HCT116 (cell line): Measurements from ENCODE around the gene LEMD1. TPM values are rescaled to one million over a fixed set of nuclear protein-coding genes. Genes with fewer than 3 reads are reported as not detected.

Source experiments
- ATAC-seq: fragments of 200-7000 bp; cut with Tn5 transposase; 2 replicates; pipeline ENCODE4 v1.9.1; 2020; ENCODE audit warnings: mild to moderate bottlenecking, moderate library complexity
- BruUV-seq: library from RNA; stranded (reverse); fragments of 400-500 nt; replicated peaks from 2 replicates; lab custom pipeline; 2021; lab: Mats Ljungman, UMichigan
- CTCF ChIA-PET: fragments of 300-600 bp; sonication (Branson Sonifier 250); formaldehyde crosslinking; loops from one replicate; lab custom pipeline; 2021; ENCODE audit warnings: antibody characterized with exemption; lab: Charles Lee
- POLR2A ChIA-PET: fragments of 300-600, 350-600 bp; sonication (Branson Sonifier 250); formaldehyde crosslinking; loops from one replicate; lab custom pipeline; 2021; ENCODE audit warnings: antibody characterized with exemption; lab: Charles Lee
- RAD21 ChIA-PET, 2 experiments: fragments of 300-600 bp; sonication (Branson Sonifier 250); formaldehyde crosslinking; loops; one replicate each; lab custom pipeline; 2023; ENCODE audit warnings: low total read pairs in 2 of 2; ENCODE audit not compliant: uncharacterized antibody in 2 of 2, unreplicated experiment in 2 of 2, low non-redundant PET in 1 of 2; lab: Charles Lee
- DNase-seq: peaks from one replicate; pipeline ENCODE4 v3.0.0-alpha.2; 2010; ENCODE audit warnings: low read depth, low spot score
- H2AFZ ChIP-seq: fragments of 200-600 bp; shearing (Covaris generic), sonication (generic); 2 replicates; pipeline ENCODE4 v1.6.1; 2017; ENCODE audit warnings: low read depth, mixed run types, mixed read lengths, antibody characterized with exemption, low read length; ENCODE audit not compliant: poor library complexity, severe bottlenecking
- H3K27ac ChIP-seq: 2 replicates; pipeline ENCODE4 v1.5.1; 2012; ENCODE audit warnings: low read depth, low read length
- H3K27me3 ChIP-seq: fragments of 200-600 bp; sonication (generic); 2 replicates; pipeline ENCODE4 v1.6.1; 2016; ENCODE audit warnings: mixed run types, low read length, mixed read lengths; ENCODE audit not compliant: insufficient read depth
- H3K36me3 ChIP-seq, 2 experiments: fragments of 200-500 bp in 1 of 2; fragments of 200-600 bp in 1 of 2; sonication (Bioruptor generic) in 1 of 2; sonication (generic) in 1 of 2; 2 replicates each; pipeline versions ENCODE4 v1.5.1 to v1.6.1; 2014 to 2016; ENCODE audit warnings: low read length in 2 of 2, inconsistent platforms in 1 of 2, mixed read lengths in 1 of 2, mixed run types in 1 of 2; ENCODE audit not compliant: insufficient read depth in 2 of 2, control insufficient read depth in 1 of 2
- H3K4me1 ChIP-seq, 2 experiments: fragments of 200-600 bp in 1 of 2; sonication (generic) in 1 of 2; 2 replicates each; pipeline versions ENCODE4 v1.5.1 to v1.6.1; 2012 to 2017; ENCODE audit warnings: low read length in 2 of 2, inconsistent platforms in 1 of 2, mild to moderate bottlenecking in 1 of 2, mixed read lengths in 1 of 2, mixed run types in 1 of 2, moderate library complexity in 1 of 2; ENCODE audit not compliant: insufficient read depth in 2 of 2, control insufficient read depth in 1 of 2
- H3K4me2 ChIP-seq: fragments of 200-600 bp; sonication (generic); 2 replicates; pipeline ENCODE4 v1.6.1; 2017; ENCODE audit warnings: mixed run types, low read length, mixed read lengths
- H3K4me3 ChIP-seq, 2 experiments: fragments of 200-600 bp in 1 of 2; sonication (generic) in 1 of 2; replicated peaks in 1 of 2; 2 replicates each; pipeline ENCODE4 v1.5.1; 2011 to 2016; ENCODE audit warnings: low read length in 2 of 2, control low read depth in 1 of 2, low read depth in 1 of 2, mild to moderate bottlenecking in 1 of 2, mixed read lengths in 1 of 2, mixed run types in 1 of 2
- H3K79me2 ChIP-seq: fragments of 200-600 bp; sonication (generic); 2 replicates; pipeline ENCODE4 v1.6.1; 2017; ENCODE audit warnings: mild to moderate bottlenecking, mixed run types, low read length, moderate library complexity, mixed read lengths; ENCODE audit not compliant: insufficient read depth
- H3K9ac ChIP-seq: fragments of 200-600 bp; sonication (generic); 2 replicates; pipeline ENCODE4 v1.6.1; 2016; ENCODE audit warnings: low read length, mixed read lengths
- H3K9me2 ChIP-seq: fragments of 200-600 bp; sonication (generic), shearing (Covaris generic); 2 replicates; pipeline ENCODE4 v1.6.1; 2017; ENCODE audit warnings: mixed run types, mild to moderate bottlenecking, moderate library complexity; ENCODE audit not compliant: insufficient read depth
- H3K9me3 ChIP-seq, 2 experiments: fragments of 200-500 bp in 1 of 2; fragments of 200-600 bp in 1 of 2; sonication (Bioruptor generic) in 1 of 2; sonication (generic) in 1 of 2; 2 replicates each; pipeline ENCODE4 v1.6.1; 2014 to 2017; ENCODE audit warnings: low read length in 2 of 2, mixed read lengths in 2 of 2, inconsistent platforms in 1 of 2, low read depth in 1 of 2, mild to moderate bottlenecking in 1 of 2, mixed run types in 1 of 2, moderate library complexity in 1 of 2; ENCODE audit not compliant: control insufficient read depth in 1 of 2, insufficient read depth in 1 of 2
- H4K20me1 ChIP-seq: fragments of 200-600 bp; sonication (generic), shearing (Covaris generic); 2 replicates; pipeline ENCODE4 v1.6.1; 2017; ENCODE audit warnings: mixed run types, mild to moderate bottlenecking, moderate library complexity; ENCODE audit not compliant: insufficient read depth
- CEBPB ChIP-seq: IDR thresholded peaks from 2 replicates; pipeline ENCODE4 v1.6.1; 2012; ENCODE audit warnings: low read depth
- CTCF ChIP-seq, 3 experiments: fragments of 200-600 bp in 1 of 3; sonication (generic) in 1 of 3; IDR thresholded peaks in 2 of 3; conservative IDR thresholded peaks in 1 of 3; 2 replicates each; pipeline ENCODE4 v1.5.1; 2012 to 2017; ENCODE audit warnings: low read depth in 2 of 3, low read length in 2 of 3, antibody characterized with exemption in 1 of 3, borderline replicate concordance in 1 of 3, control low read depth in 1 of 3, mild to moderate bottlenecking in 1 of 3, mixed read lengths in 1 of 3, mixed run types in 1 of 3, moderate library complexity in 1 of 3; ENCODE audit not compliant: insufficient read depth in 1 of 3
- EGR1 ChIP-seq: IDR thresholded peaks from 2 replicates; pipeline ENCODE4 v1.6.1; 2012; ENCODE audit warnings: low read depth
- EZH2phosphoT487 ChIP-seq: fragments of 200-600 bp; IDR thresholded peaks from 2 replicates; pipeline ENCODE4 v1.6.1; 2018; ENCODE audit warnings: antibody characterized with exemption, borderline replicate concordance
- FOSL1 ChIP-seq: IDR thresholded peaks from 2 replicates; pipeline ENCODE4 v1.6.1; 2012; ENCODE audit warnings: low read depth
- MAX ChIP-seq: IDR thresholded peaks from 2 replicates; pipeline ENCODE4 v1.6.1; 2012
- POLR2A ChIP-seq: IDR thresholded peaks from 2 replicates; pipeline ENCODE4 v1.7.0; 2011; ENCODE audit warnings: borderline replicate concordance; ENCODE audit not compliant: insufficient read depth, insufficient read length; ENCODE audit errors: extremely low read depth
- POLR2AphosphoS5 ChIP-seq: IDR thresholded peaks from 2 replicates; pipeline ENCODE4 v1.6.1; 2011; ENCODE audit warnings: mild to moderate bottlenecking, low read depth, low read length, moderate library complexity
- REST ChIP-seq: IDR thresholded peaks from 2 replicates; pipeline ENCODE4 v1.6.1; 2012; ENCODE audit warnings: low read depth
- SRF ChIP-seq: IDR thresholded peaks from 2 replicates; pipeline ENCODE4 v1.6.1; 2012; ENCODE audit warnings: low read depth
- ZBTB33 ChIP-seq: IDR thresholded peaks from 2 replicates; pipeline ENCODE4 v1.6.1; 2011; ENCODE audit warnings: mild to moderate bottlenecking, low read length, moderate library complexity; ENCODE audit not compliant: insufficient replicate concordance; ENCODE audit errors: extremely low read depth
- intact Hi-C: fragments of 100-400 bp; cut with micrococcal nuclease; formaldehyde crosslinking; loops from 2 replicates; pipeline ENCODE4 v1.10.0; 2022
- total RNA-seq: library from RNA; stranded (reverse); gene quantifications from one replicate; pipeline ENCODE4 v1.2.1, GENCODE V29; 2021; ENCODE audit not compliant: unreplicated experiment

LEMD1 gene
- total RNA-seq, 1 experiment from 2014 or later = 11.9 TPM

- no peak for TF ChIP-seq ZBTB33
Observed at GRCh38 chr1:205456383-205456867, 34.6 kb upstream of the LEMD1 start (continued).

GRCh38 chr1:205455581-205456382 lies 33.9 kb upstream of the LEMD1 start, which contains the start of gene BLACAT1:
TSS of gene BLACAT1 (minus strand) at chr1:205456045.
- peak within 1 kb of the TSS; percentile 23; the same call in 1 of the 2 replicates for H3K27ac ChIP-seq
- DNase-seq = no peak
- peak within 1 kb of the TSS; percentile 76 for H2AFZ ChIP-seq
- peak within 1 kb of the TSS; percentile 48; the same call in 1 of the 2 replicates for H3K9ac ChIP-seq
- H3K79me2 ChIP-seq = no peaks in the 10 kb centered on the region
- BruUV-seq = no TSS peak
- H3K27me3 ChIP-seq = 0 out of 2 replicates have a peak, but pooled peaks cover 7% of the 10 kb centered on the region
- peaks cover 20 to 54% of the 10 kb centered on the region in 2 experiments for H3K4me1 ChIP-seq
- ATAC-seq = no peak
- TF ChIP-seq SRF (no peak), MAX (no peak), EZH2phosphoT487 (no peak), CTCF (IDR thresholded peaks at IDR 0.05 in 2 of 3, conservative IDR thresholded peaks at IDR 0.05 in 1 of 3; ENCODE audit: borderline replicate concordance in 1 of 3, insufficient read depth in 1 of 3, low read depth in 2 of 3, low read length in 2 of 3) (no peak), POLR2A (no peak), EGR1 (no peak), REST (no peak), POLR2AphosphoS5 (no peak), FOSL1 (no peak), CEBPB (no peak)
- peak within 1 kb of the TSS; percentile 45 to 60 for H3K4me3 ChIP-seq
- no peaks in the 10 kb centered on the region for H3K9me2 ChIP-seq
- CTCF ChIA-PET = interaction anchor here (1.1 to 2.9 kb wide), 2 partner anchors 30 kb away, joined by 3 to 11 read pairs; no protein-coding TSS in a partner anchor
- no peaks in the 10 kb centered on the region for H3K36me3 ChIP-seq
- POLR2A ChIA-PET = no interaction called here
- intact Hi-C loops = no loop called here
- no peaks in the 10 kb centered on the region for H3K9me3 ChIP-seq
- no peaks in the 10 kb centered on the region for H4K20me1 ChIP-seq
- RAD21 ChIA-PET = no interaction called here
- peak within 1 kb of the TSS; percentile 86 for H3K4me2 ChIP-seq
